Gastrocnemius medialis (tissue), 4 donors: ENCODE results near the gene TPCN1. TPM values are rescaled to one million over a fixed set of nuclear protein-coding genes. Genes with fewer than 3 reads are reported as not detected.

Experiments used
- ATAC-seq, 2 donors: fragments of 150-250 bp; one replicate each; pipeline ENCODE4 v1.9.1; 2016
- DNase-seq, 2 donors: peaks; one replicate each; pipeline ENCODE4 v3.0.0-alpha.2; 2019
- H3K27ac ChIP-seq, 4 donors: fragments of 200-600 bp; sonication (generic); 1 replicate in 1 of 4; 2 replicates in 3 of 4; pipeline ENCODE4 v1.5.1; 2016 to 2018; ENCODE audit warnings: mild to moderate bottlenecking in 2 of 4, moderate library complexity in 1 of 4
- H3K27me3 ChIP-seq, 3 donors: fragments of 200-600 bp; sonication (generic) in 2 of 3; 1 replicate in 1 of 3; 2 replicates in 2 of 3; pipeline versions ENCODE4 v1.5.1 to v1.6.0; 2016 to 2019; ENCODE audit warnings: mild to moderate bottlenecking in 1 of 3, moderate library complexity in 1 of 3
- H3K36me3 ChIP-seq, 2 donors: fragments of 200-600 bp; sonication (generic) in 1 of 2; one replicate each; pipeline ENCODE4 v1.5.1; 2017 to 2018
- H3K4me1 ChIP-seq, 2 donors: fragments of 200-600 bp; sonication (generic) in 1 of 2; one replicate each; pipeline ENCODE4 v1.5.1; 2016 to 2017; ENCODE audit warnings: mild to moderate bottlenecking in 2 of 2
- H3K4me3 ChIP-seq, 4 donors: fragments of 200-600 bp; sonication (generic) in 3 of 4; 1 replicate in 1 of 4; 2 replicates in 3 of 4; pipeline ENCODE4 v1.5.1; 2016 to 2019; ENCODE audit warnings: mild to moderate bottlenecking in 2 of 4
- H3K9me3 ChIP-seq, 3 donors: fragments of 200-600 bp; sonication (generic) in 2 of 3; 1 replicate in 1 of 3; 2 replicates in 2 of 3; pipeline ENCODE4 v1.5.1; 2016 to 2019
- CTCF ChIP-seq, 5 experiments: fragments of 450-650 bp in 3 of 5; fragments of 200-600 bp in 2 of 5; sonication (generic) in 2 of 5; IDR thresholded peaks in 4 of 5; conservative IDR thresholded peaks in 1 of 5; 1 replicate in 4 of 5; 2 replicates in 1 of 5; pipeline ENCODE4 v1.5.1; 2016 to 2019; ENCODE audit warnings: antibody characterized with exemption in 5 of 5, mild to moderate bottlenecking in 3 of 5, moderate library complexity in 3 of 5
- POLR2A ChIP-seq, 2 donors: fragments of 450-650 bp; IDR thresholded peaks; one replicate each; pipeline ENCODE4 v1.6.1; 2017; ENCODE audit warnings: antibody characterized with exemption in 2 of 2, mild to moderate bottlenecking in 2 of 2, moderate library complexity in 2 of 2
- in situ Hi-C, 4 donors: fragments of 200-750 bp; cut with MboI; loops; one replicate each; pipeline versions ENCODE4 v1.15.0 to v1.8.0; 2017; ENCODE audit warnings: low sequenced_read_pairs in 4 of 4
- intact Hi-C: fragments of 100-400 bp; cut with DNase I; formaldehyde crosslinking; loops from one replicate; pipeline ENCODE4 v1.15.1; 2023; ENCODE audit warnings: low total_unique reads
- total RNA-seq, 4 donors: library from RNA; depleted of rRNA; stranded (reverse); fragments of >200 nt; gene quantifications; one replicate each; pipeline versions ENCODE4 v1.1.0 to v1.2.3, GENCODE V29; 2016

The TPCN1 gene
- total RNA-seq, 4 donors from 2014 or later: 21.4 to 27.0 (median 25.4) TPM

GRCh38 chr12:113237748-113238147 is 16.5 kb downstream of the TPCN1 start:
- no peaks in the 10 kb centered on the region for H3K36me3 ChIP-seq
- H3K9me3 ChIP-seq: no peaks in the 10 kb centered on the region
- peak overlapping the region; percentile 92 to 99 (median 96) for H3K27ac ChIP-seq
- peaks cover 93% of the 10 kb centered on the region in 2 donors for H3K4me1 ChIP-seq
- in situ Hi-C loops: no loop called here
- H3K27me3 ChIP-seq: no peaks in the 10 kb centered on the region
- peak; percentile 0 to 10 for DNase-seq
- no peak for TF ChIP-seq POLR2A (IDR thresholded peaks at IDR 0.05)
- no peak for TF ChIP-seq CTCF (IDR thresholded peaks at IDR 0.05 in 4 of 5, conservative IDR thresholded peaks at IDR 0.05 in 1 of 5)
- H3K4me3 ChIP-seq: peak overlapping the region in 1 of 4 donors; percentile 27
- intact Hi-C loops: no loop called here
- ATAC-seq: no peak

- H3K27me3 ChIP-seq: no peaks in the 10 kb centered on the region
- H3K9me3 ChIP-seq: no peaks in the 10 kb centered on the region
- ATAC-seq: no peak
- peak overlapping the region in 2 of 4 donors; percentile 12 to 27 for H3K4me3 ChIP-seq
- in situ Hi-C loops (no loop called here), intact Hi-C loops (no loop called here)
- TF ChIP-seq POLR2A (IDR thresholded peaks at IDR 0.05): no peak
- no peaks in the 10 kb centered on the region for H3K36me3 ChIP-seq
- peaks cover 96 to 98% of the 10 kb centered on the region in 2 donors for H3K4me1 ChIP-seq
- DNase-seq: peak in 1 of 2 donors; percentile 15
- H3K27ac ChIP-seq: peak overlapping the region; percentile 92 to 99 (median 96)
Measured at GRCh38 chr12:113238309-113238708, 17.0 kb downstream of the TPCN1 start.

GRCh38 chr12:113239288-113239771 is 18.1 kb downstream of the TPCN1 start:
- intact Hi-C loops: no loop called here
- peak overlapping the region in 2 of 4 donors; percentile 12 to 27 for H3K4me3 ChIP-seq
- no peaks in the 10 kb centered on the region for H3K9me3 ChIP-seq
- H3K27me3 ChIP-seq: no peaks in the 10 kb centered on the region
- DNase-seq: peak; percentile 88 to 90
- TF ChIP-seq POLR2A (IDR thresholded peaks at IDR 0.05): peak; percentile 82 to 85
- no peak for TF ChIP-seq CTCF (IDR thresholded peaks at IDR 0.05 in 4 of 5, conservative IDR thresholded peaks at IDR 0.05 in 1 of 5)
- H3K4me1 ChIP-seq: peaks cover 96 to 98% of the 10 kb centered on the region in 2 donors
- no peaks in the 10 kb centered on the region for H3K36me3 ChIP-seq
- peak; percentile 50 to 61 for ATAC-seq
- H3K27ac ChIP-seq: peak overlapping the region; percentile 92 to 99 (median 96)
- in situ Hi-C loops: no loop called here

GRCh38 chr12:113239811-113240331 is 18.6 kb downstream of the TPCN1 start:
- intact Hi-C loops: no loop called here
- no peaks in the 10 kb centered on the region for H3K27me3 ChIP-seq
- peak in 1 of 2 donors; percentile 25 for DNase-seq
- TF ChIP-seq POLR2A (IDR thresholded peaks at IDR 0.05) (no peak), CTCF (IDR thresholded peaks at IDR 0.05 in 4 of 5, conservative IDR thresholded peaks at IDR 0.05 in 1 of 5) (no peak)
- H3K27ac ChIP-seq: peak overlapping the region; percentile 92 to 99 (median 96)
- H3K36me3 ChIP-seq: no peaks in the 10 kb centered on the region
- peaks cover 96 to 98% of the 10 kb centered on the region in 2 donors for H3K4me1 ChIP-seq
- in situ Hi-C loops: no loop called here
- ATAC-seq: no peak
- H3K4me3 ChIP-seq: no peak overlapping the region
- H3K9me3 ChIP-seq: no peaks in the 10 kb centered on the region

- Histone ChIP-seq H3K36me3 (no peaks in the 10 kb centered on the region), H3K27me3 (no peaks in the 10 kb centered on the region), H3K4me1 (peaks cover 96 to 97% of the 10 kb centered on the region in 2 donors), H3K9me3 (no peaks in the 10 kb centered on the region), H3K4me3 (no peak overlapping the region), H3K27ac (peak overlapping the region; percentile 92 to 99 (median 96))
- ATAC-seq (no peak), DNase-seq (no peak)
- in situ Hi-C loops (no loop called here), intact Hi-C loops (no loop called here)
- no peak for TF ChIP-seq POLR2A (IDR thresholded peaks at IDR 0.05)
- TF ChIP-seq CTCF (IDR thresholded peaks at IDR 0.05 in 4 of 5, conservative IDR thresholded peaks at IDR 0.05 in 1 of 5): no peak
Measured at GRCh38 chr12:113240395-113240794, 19.1 kb downstream of the TPCN1 start.
